SK-N-SH (cell line): Measurements from ENCODE around the gene RHBG. TPM values are rescaled to one million over a fixed set of nuclear protein-coding genes. Genes with fewer than 3 reads are reported as not detected.

Experiments
- CTCF ChIA-PET: fragments of 300-600, 350-600 bp; formaldehyde crosslinking; extraction: SDS; loops from one replicate; lab custom pipeline; 2021; lab: Yijun Ruan, JAX
- POLR2A ChIA-PET: fragments of 350-600 bp; sonication (Branson Sonifier 250); formaldehyde crosslinking; extraction: SDS; loops from one replicate; lab custom pipeline; 2020; ENCODE audit warnings: antibody characterized with exemption, inconsistent platforms; lab: Yijun Ruan, JAX
- DNase-seq: peaks from one replicate; pipeline ENCODE4 v3.0.0; 2012
- H2AFZ ChIP-seq: fragments of 200-600 bp; sonication (generic); 2 replicates; pipeline ENCODE4 v1.8.1; 2016; ENCODE audit warnings: antibody characterized with exemption, mild to moderate bottlenecking, low read depth
- H3F3A ChIP-seq: fragments of 200-600 bp; sonication (generic); replicated peaks from 2 replicates; pipeline ENCODE3; 2016; ENCODE audit warnings: antibody characterized with exemption, mild to moderate bottlenecking; ENCODE audit not compliant: insufficient read depth
- H3K27ac ChIP-seq, 2 experiments: fragments of 200-500 bp in 1 of 2; fragments of 200-600 bp in 1 of 2; sonication (Bioruptor generic) in 1 of 2; sonication (generic), shearing (Covaris generic) in 1 of 2; 2 replicates each; pipeline versions ENCODE4 v1.5.1 to v1.6.1; 2014 to 2016; ENCODE audit warnings: low read depth in 2 of 2, inconsistent platforms in 1 of 2, low read length in 1 of 2, mild to moderate bottlenecking in 1 of 2, mixed read lengths in 1 of 2
- H3K27me3 ChIP-seq: fragments of 200-600 bp; sonication (generic), shearing (Covaris generic); 2 replicates; pipeline ENCODE4 v1.6.1; 2016; ENCODE audit warnings: mixed run types; ENCODE audit not compliant: insufficient read depth
- H3K36me3 ChIP-seq, 2 experiments: fragments of 200-500 bp in 1 of 2; fragments of 200-600 bp in 1 of 2; sonication (Bioruptor generic) in 1 of 2; sonication (generic) in 1 of 2; replicated peaks in 1 of 2; 2 replicates each; pipeline versions ENCODE3 to v1.5.1; 2014 to 2016; ENCODE audit warnings: low read length in 1 of 2, mild to moderate bottlenecking in 1 of 2; ENCODE audit not compliant: insufficient read depth in 2 of 2, control insufficient read depth in 1 of 2
- H3K4me1 ChIP-seq, 2 experiments: fragments of 200-500 bp in 1 of 2; fragments of 200-600 bp in 1 of 2; sonication (Bioruptor generic) in 1 of 2; sonication (generic), shearing (Covaris generic) in 1 of 2; 2 replicates each; pipeline versions ENCODE4 v1.5.1 to v1.6.1; 2014 to 2016; ENCODE audit warnings: low read depth in 1 of 2, low read length in 1 of 2, mixed run types in 1 of 2; ENCODE audit not compliant: insufficient read depth in 2 of 2, control insufficient read depth in 1 of 2
- H3K4me2 ChIP-seq: fragments of 200-600 bp; sonication (generic), shearing (Covaris generic); 2 replicates; pipeline ENCODE4 v1.6.1; 2017; ENCODE audit warnings: mixed run types
- H3K4me3 ChIP-seq, 2 experiments: fragments of 200-500 bp in 1 of 2; fragments of 200-600 bp in 1 of 2; sonication (Bioruptor generic) in 1 of 2; sonication (generic), shearing (Covaris generic) in 1 of 2; 2 replicates each; pipeline versions ENCODE4 v1.5.1 to v1.8.1; 2014 to 2016; ENCODE audit warnings: low read depth in 2 of 2, inconsistent platforms in 1 of 2, low read length in 1 of 2, mild to moderate bottlenecking in 1 of 2, mixed read lengths in 1 of 2, moderate library complexity in 1 of 2
- H3K79me2 ChIP-seq: fragments of 200-600 bp; sonication (generic); 2 replicates; pipeline ENCODE4 v1.8.1; 2017; ENCODE audit warnings: mild to moderate bottlenecking; ENCODE audit not compliant: insufficient read depth
- H3K9ac ChIP-seq: fragments of 200-600 bp; sonication (generic); 2 replicates; pipeline ENCODE4 v1.6.1; 2017; ENCODE audit warnings: mixed run types
- H3K9me2 ChIP-seq: fragments of 200-600 bp; sonication (generic); 2 replicates; pipeline ENCODE4 v1.6.1; 2017; ENCODE audit warnings: mixed run types
- H3K9me3 ChIP-seq: fragments of 200-600 bp; sonication (generic); 2 replicates; pipeline ENCODE4 v1.6.1; 2017; ENCODE audit warnings: mixed run types, mild to moderate bottlenecking, moderate library complexity
- H4K20me1 ChIP-seq: fragments of 200-600 bp; sonication (generic); 2 replicates; pipeline ENCODE4 v1.6.1; 2017; ENCODE audit warnings: mild to moderate bottlenecking, mixed run types; ENCODE audit not compliant: insufficient read depth
- EP300 ChIP-seq, 2 experiments: IDR thresholded peaks; 2 replicates each; pipeline versions ENCODE4 v1.4.0 to v1.6.1; 2012; ENCODE audit warnings: borderline replicate concordance in 1 of 2, low read depth in 1 of 2, low read length in 1 of 2
- FOXM1 ChIP-seq: IDR thresholded peaks from 2 replicates; pipeline ENCODE4 v1.4.0; 2012; ENCODE audit warnings: low read depth, mild to moderate bottlenecking
- GABPA ChIP-seq: IDR thresholded peaks from 2 replicates; pipeline ENCODE4 v1.4.0; 2012; ENCODE audit warnings: low read depth, mild to moderate bottlenecking
- MEF2A ChIP-seq: IDR thresholded peaks from 2 replicates; pipeline ENCODE4 v1.4.0; 2012; ENCODE audit warnings: low read depth, borderline replicate concordance
- MXI1 ChIP-seq: IDR thresholded peaks from 2 replicates; pipeline ENCODE4 v1.6.1; 2012; ENCODE audit warnings: mild to moderate bottlenecking, low read depth, low read length, improper control_type of control experiment
- RFX5 ChIP-seq: IDR thresholded peaks from 2 replicates; pipeline ENCODE4 v1.6.1; 2012; ENCODE audit warnings: mild to moderate bottlenecking, improper control_type of control experiment, low read length
- RXRA ChIP-seq: IDR thresholded peaks from 2 replicates; pipeline ENCODE4 v1.4.0; 2012; ENCODE audit warnings: low read depth, mild to moderate bottlenecking, borderline replicate concordance
- SIN3A ChIP-seq: IDR thresholded peaks from 2 replicates; pipeline ENCODE4 v1.6.1; 2012; ENCODE audit warnings: low read depth, mild to moderate bottlenecking, low read length, moderate library complexity, borderline replicate concordance
- YY1 ChIP-seq: IDR thresholded peaks from 2 replicates; pipeline ENCODE4 v1.4.0; 2012; ENCODE audit warnings: low read depth, mild to moderate bottlenecking
- WGBS: methylation state at CpG from one replicate; pipeline ENCODE4 v1.1.6; 2017; ENCODE audit warnings: low lambda C conversion rate; 5-methylcytosine and 5-hydroxymethylcytosine counted together
- polyA plus RNA-seq, 3 experiments: library from polyadenylated mRNA; depleted of rRNA; stranded (reverse); fragments of >200 nt; gene quantifications; 2 replicates each; pipeline ENCODE4 v1.2.3, GENCODE V29; 2012
- TF ChIP-seq, protein P1 (sequence below): IDR thresholded peaks from 2 replicates; pipeline ENCODE4; 2012
- TF ChIP-seq, protein P2 (sequence below): IDR thresholded peaks from 2 replicates; pipeline ENCODE4 v1.6.1; 2012; ENCODE audit warnings: mild to moderate bottlenecking, low read depth, low read length, moderate library complexity

RHBG gene
- polyA plus RNA-seq, 1 of the 3 experiments (the other 2 are of a cell fraction), result 0.18 TPM

DNA sequence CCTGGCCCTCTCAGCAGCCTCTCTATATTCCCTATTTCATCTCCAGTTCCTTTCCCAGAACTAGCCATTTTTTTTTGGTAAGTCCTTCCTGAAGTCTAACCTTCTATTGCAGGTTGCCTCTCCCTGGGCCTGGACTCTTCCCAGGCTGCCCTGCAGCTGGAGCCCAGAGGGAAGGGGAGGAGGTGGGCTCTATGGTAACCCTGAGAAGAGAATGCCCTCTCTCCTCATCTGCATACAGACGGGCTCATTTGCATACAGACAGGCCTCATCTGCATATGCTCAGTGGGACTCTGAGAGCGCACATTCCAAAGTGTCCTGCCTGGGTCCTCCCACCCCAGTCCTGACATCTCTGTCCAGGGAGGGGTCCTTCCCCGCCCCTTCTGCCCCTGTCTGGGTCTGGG lies 32.7 kb downstream of the RHBG start (continued):
- TF ChIP-seq RXRA, result no peak
- no peak for TF ChIP-seq RFX5
- TF ChIP-seq, protein P1, sequence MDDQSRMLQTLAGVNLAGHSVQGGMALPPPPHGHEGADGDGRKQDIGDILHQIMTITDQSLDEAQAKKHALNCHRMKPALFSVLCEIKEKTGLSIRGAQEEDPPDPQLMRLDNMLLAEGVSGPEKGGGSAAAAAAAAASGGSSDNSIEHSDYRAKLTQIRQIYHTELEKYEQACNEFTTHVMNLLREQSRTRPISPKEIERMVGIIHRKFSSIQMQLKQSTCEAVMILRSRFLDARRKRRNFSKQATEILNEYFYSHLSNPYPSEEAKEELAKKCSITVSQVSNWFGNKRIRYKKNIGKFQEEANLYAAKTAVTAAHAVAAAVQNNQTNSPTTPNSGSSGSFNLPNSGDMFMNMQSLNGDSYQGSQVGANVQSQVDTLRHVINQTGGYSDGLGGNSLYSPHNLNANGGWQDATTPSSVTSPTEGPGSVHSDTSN, result no peak
- TF ChIP-seq, all 33 proteins: peak for 0

DNA sequence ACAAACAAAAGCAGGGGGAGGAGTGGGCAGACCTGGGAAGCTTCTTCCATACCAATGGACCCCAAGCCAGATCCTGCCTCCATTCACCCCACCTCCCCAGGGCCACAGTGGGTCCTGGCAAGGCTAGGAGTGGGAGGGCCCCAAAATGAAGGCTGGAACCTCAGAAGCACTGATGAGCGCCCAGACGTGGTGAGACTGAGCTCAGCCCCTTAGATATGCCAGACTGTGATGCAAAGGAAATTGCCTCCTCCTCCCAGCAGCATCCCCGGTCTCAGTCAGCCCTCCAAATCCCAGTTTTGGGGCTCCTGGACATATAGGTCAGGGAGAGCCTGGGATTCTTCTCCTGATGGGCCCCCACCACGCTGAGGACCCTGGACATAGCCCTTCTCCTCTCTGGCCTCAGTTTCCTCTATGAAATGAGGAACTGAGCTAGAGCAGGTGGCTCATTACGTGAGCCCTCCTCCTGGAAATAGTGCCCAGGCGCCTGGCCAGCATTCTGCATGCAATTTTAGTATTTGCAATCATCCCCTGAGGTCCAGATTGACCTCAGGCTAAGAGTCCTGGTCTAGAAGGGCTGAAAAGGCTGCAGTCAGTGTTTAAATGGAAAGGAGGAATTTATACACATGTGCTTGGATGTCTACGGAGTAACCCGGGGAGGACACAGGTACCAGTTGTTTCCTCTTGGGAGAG lies 33.5 kb downstream of the RHBG start:
- Histone ChIP-seq H3K27ac (no peak overlapping the region), H3K4me1 (peaks cover 0 to 6% of the 10 kb centered on the region in 2 experiments; a peak in 1 of 4 replicates), H3F3A (no peaks in the 10 kb centered on the region), H3K9me3 (no peaks in the 10 kb centered on the region), H3K36me3 (no peaks in the 10 kb centered on the region), H4K20me1 (no peaks in the 10 kb centered on the region), H3K27me3 (peaks cover 14% of the 10 kb centered on the region; the same call in 1 of the 2 replicates), H3K9ac (no peak overlapping the region)
- DNase-seq, result no peak
- 50% methylated on average over 6 of the region's 8 CpGs for WGBS
- CTCF ChIA-PET, result interaction anchor here (1.1 to 9.5 kb wide), 4 partner anchors 10 to 43 kb away, joined by 4 to 113 read pairs (median 5); no protein-coding TSS in a partner anchor
- no peak for TF ChIP-seq SIN3A
- TF ChIP-seq, protein P2, sequence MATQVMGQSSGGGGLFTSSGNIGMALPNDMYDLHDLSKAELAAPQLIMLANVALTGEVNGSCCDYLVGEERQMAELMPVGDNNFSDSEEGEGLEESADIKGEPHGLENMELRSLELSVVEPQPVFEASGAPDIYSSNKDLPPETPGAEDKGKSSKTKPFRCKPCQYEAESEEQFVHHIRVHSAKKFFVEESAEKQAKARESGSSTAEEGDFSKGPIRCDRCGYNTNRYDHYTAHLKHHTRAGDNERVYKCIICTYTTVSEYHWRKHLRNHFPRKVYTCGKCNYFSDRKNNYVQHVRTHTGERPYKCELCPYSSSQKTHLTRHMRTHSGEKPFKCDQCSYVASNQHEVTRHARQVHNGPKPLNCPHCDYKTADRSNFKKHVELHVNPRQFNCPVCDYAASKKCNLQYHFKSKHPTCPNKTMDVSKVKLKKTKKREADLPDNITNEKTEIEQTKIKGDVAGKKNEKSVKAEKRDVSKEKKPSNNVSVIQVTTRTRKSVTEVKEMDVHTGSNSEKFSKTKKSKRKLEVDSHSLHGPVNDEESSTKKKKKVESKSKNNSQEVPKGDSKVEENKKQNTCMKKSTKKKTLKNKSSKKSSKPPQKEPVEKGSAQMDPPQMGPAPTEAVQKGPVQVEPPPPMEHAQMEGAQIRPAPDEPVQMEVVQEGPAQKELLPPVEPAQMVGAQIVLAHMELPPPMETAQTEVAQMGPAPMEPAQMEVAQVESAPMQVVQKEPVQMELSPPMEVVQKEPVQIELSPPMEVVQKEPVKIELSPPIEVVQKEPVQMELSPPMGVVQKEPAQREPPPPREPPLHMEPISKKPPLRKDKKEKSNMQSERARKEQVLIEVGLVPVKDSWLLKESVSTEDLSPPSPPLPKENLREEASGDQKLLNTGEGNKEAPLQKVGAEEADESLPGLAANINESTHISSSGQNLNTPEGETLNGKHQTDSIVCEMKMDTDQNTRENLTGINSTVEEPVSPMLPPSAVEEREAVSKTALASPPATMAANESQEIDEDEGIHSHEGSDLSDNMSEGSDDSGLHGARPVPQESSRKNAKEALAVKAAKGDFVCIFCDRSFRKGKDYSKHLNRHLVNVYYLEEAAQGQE, result no peak
- no peak for TF ChIP-seq GABPA
- no peak for TF ChIP-seq YY1
- TF ChIP-seq FOXM1, result no peak
- no peak for TF ChIP-seq MEF2A
- no peak for TF ChIP-seq EP300 (IDR thresholded peaks at IDR 0.05; ENCODE audit: borderline replicate concordance in 1 of 2, low read depth in 1 of 2, low read length in 1 of 2)
- no peak for TF ChIP-seq MXI1
- TF ChIP-seq, all 33 proteins: peak for 0
- no peak overlapping the region for H3K4me2 ChIP-seq
- H2AFZ ChIP-seq, result no peak overlapping the region
- POLR2A ChIA-PET, result no interaction called here
- no peaks in the 10 kb centered on the region for H3K9me2 ChIP-seq
- H3K79me2 ChIP-seq, result no peaks in the 10 kb centered on the region
- no peak overlapping the region for H3K4me3 ChIP-seq
